Brain microvascular endothelial cell (primary cell): Measurements from ENCODE around the gene SAMD7.

Experiments
- DNase-seq: peaks from one replicate; pipeline ENCODE4 v3.0.0-alpha.2; 2020
- H3K27ac ChIP-seq: fragments of 250-450 bp; sonication (Bioruptor Pico); 2 replicates; pipeline ENCODE4 v1.5.1; 2020; ENCODE audit warnings: mild to moderate bottlenecking, moderate library complexity
- H3K27me3 ChIP-seq: fragments of 250-450 bp; sonication (Bioruptor Pico); replicated peaks from 2 replicates; pipeline ENCODE4 v1.5.1; 2020; ENCODE audit warnings: mild to moderate bottlenecking
- H3K36me3 ChIP-seq: fragments of 250-450 bp; sonication (Bioruptor Pico); replicated peaks from 2 replicates; pipeline ENCODE4 v1.5.1; 2020; ENCODE audit warnings: mild to moderate bottlenecking
- H3K4me3 ChIP-seq: 2 replicates; pipeline ENCODE4 v1.5.1; 2011; ENCODE audit warnings: low read depth, mild to moderate bottlenecking, control low read depth, low read length, moderate library complexity
- in situ Hi-C: cut with HindIII; loops from 2 replicates; pipeline ENCODE4 v1.10.0; 2017; ENCODE audit warnings: low sequenced_read_pairs, low pct_ligation_motif_present
- TF ChIP-seq, protein P1 (sequence below): IDR thresholded peaks from 2 replicates; pipeline ENCODE4 v1.5.1; 2011; ENCODE audit warnings: low read depth, mild to moderate bottlenecking, moderate library complexity, low read length, control low read depth, inconsistent platforms; ENCODE audit errors: missing control alignments

Gene SAMD7

DNA sequence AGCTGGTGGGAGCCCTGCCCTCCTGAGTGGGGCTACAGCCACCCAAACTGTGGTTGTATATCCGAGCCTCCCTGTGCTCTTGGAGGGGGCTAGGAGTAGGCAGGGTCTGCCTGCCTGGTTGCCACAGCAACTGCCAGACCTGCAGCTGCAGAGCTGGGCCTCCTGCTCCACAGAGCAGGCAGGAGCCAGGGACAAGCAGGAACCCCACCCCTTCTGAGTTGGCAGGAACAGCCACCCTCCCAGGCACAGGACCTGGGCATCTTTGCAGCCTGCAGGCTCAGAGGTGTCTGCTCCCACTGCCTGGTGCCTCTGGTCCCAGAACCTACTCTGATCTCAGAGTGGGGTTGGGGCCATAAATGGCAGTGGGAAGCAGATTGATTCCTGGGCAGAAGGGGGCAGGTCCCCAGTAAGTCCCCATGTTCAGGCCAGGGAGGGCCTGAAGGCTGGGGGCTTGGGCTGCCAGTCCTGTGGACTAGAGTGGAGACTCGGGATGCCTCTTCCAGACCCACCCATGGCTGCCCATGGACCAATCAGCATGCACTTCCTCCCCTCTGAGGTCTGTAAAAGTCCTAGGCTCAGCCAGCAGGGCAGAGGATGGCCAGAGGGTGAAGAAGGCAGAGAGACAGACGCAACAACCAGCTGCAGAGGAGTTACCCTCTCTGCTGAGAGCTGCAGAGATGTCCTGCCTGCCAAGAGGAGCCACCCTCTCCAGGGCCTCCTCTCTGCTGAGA lies 31.4 kb upstream of the SAMD7 start:
- in situ Hi-C loops, result no loop called here
- TF ChIP-seq, protein P1, sequence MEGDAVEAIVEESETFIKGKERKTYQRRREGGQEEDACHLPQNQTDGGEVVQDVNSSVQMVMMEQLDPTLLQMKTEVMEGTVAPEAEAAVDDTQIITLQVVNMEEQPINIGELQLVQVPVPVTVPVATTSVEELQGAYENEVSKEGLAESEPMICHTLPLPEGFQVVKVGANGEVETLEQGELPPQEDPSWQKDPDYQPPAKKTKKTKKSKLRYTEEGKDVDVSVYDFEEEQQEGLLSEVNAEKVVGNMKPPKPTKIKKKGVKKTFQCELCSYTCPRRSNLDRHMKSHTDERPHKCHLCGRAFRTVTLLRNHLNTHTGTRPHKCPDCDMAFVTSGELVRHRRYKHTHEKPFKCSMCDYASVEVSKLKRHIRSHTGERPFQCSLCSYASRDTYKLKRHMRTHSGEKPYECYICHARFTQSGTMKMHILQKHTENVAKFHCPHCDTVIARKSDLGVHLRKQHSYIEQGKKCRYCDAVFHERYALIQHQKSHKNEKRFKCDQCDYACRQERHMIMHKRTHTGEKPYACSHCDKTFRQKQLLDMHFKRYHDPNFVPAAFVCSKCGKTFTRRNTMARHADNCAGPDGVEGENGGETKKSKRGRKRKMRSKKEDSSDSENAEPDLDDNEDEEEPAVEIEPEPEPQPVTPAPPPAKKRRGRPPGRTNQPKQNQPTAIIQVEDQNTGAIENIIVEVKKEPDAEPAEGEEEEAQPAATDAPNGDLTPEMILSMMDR, result no peak
- Histone ChIP-seq H3K4me3 (no peak overlapping the region), H3K36me3 (no peaks in the 10 kb centered on the region), H3K27me3 (no peaks in the 10 kb centered on the region), H3K27ac (no peak overlapping the region)
- no peak for DNase-seq

DNA sequence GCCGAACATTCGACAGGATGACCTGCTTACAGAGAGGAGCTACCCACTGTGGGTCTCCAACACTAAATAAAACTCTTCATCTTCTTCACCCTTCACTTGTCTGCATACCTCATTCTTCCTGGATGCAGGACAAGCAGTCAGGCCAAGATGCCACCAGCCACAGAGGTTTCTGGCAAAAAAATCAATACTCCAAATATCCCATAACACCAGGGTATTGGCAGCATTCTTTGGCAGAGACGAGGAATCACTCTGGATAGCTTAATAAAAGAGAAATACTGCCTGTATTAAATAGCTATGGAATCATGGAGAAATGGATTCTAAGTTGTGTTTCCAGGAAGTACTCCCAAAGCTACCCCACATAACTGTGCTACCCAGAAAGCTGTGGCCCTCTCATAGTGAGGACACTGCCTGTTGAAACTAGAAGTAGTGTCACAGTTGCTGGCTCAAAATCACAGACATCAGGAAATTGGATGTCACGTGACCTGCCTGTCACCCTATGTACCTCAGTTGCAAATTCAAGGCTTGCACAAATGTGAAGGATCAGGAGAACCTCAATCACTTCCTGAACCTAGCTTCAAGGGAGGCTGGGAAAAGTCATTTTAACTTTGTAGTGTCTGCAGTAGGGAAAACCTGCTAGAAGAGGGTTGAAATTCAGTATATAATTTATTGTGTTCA lies 30.7 kb upstream of the SAMD7 start:
- no peak for DNase-seq
- no peaks in the 10 kb centered on the region for H3K27me3 ChIP-seq
- H3K4me3 ChIP-seq, result no peak overlapping the region
- H3K36me3 ChIP-seq, result no peaks in the 10 kb centered on the region
- in situ Hi-C loops, result no loop called here
- H3K27ac ChIP-seq, result no peak overlapping the region
- TF ChIP-seq, protein P1, result no peak

DNA sequence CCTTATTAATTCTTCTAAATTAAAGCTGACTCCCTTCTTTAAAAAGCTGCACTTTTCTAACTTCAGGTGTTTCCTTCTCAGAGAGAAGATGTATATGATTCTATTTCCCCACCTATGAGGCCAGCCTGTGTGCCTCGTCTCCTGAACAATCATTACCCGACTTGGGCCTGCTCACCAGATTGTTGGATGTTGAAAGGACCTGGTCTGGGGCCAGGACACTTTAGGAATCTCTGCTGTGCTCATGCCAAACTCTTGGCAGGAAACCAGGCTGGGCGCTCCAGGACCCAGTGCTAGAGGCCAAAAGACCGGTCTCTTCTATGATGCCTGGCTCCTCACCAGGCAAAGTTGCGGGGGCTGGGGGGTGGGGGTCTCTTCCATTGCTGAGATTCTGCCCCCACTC lies 24.7 kb upstream of the SAMD7 start:
- TF ChIP-seq, protein P1, result no peak
- in situ Hi-C loops, result no loop called here
- H3K27ac ChIP-seq, result no peak overlapping the region
- H3K27me3 ChIP-seq, result no peaks in the 10 kb centered on the region
- no peaks in the 10 kb centered on the region for H3K36me3 ChIP-seq
- no peak for DNase-seq
- no peak overlapping the region for H3K4me3 ChIP-seq

DNA sequence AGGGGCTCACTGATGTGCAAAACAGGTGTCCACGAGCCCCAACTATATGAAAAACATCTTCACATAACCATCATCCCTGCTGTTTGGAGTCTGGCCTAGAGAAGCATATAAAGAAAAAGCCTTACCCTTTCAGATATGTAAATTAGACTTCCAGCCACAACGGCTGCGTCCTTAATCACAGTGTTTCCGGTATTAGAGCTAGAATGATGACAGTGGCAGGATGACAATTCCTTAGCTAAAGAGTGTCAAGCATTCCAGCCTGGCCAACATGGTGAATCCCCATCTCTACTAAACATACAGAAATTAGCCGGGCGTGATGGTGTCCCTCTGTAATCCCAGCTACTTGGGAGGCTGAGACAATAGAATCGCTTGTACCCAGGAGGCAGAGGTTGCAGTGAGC lies 19.5 kb upstream of the SAMD7 start:
- H3K27ac ChIP-seq, result no peak overlapping the region
- in situ Hi-C loops, result no loop called here
- TF ChIP-seq, protein P1, result no peak
- H3K36me3 ChIP-seq, result no peaks in the 10 kb centered on the region
- H3K4me3 ChIP-seq, result no peak overlapping the region
- no peak for DNase-seq
- no peaks in the 10 kb centered on the region for H3K27me3 ChIP-seq

DNA sequence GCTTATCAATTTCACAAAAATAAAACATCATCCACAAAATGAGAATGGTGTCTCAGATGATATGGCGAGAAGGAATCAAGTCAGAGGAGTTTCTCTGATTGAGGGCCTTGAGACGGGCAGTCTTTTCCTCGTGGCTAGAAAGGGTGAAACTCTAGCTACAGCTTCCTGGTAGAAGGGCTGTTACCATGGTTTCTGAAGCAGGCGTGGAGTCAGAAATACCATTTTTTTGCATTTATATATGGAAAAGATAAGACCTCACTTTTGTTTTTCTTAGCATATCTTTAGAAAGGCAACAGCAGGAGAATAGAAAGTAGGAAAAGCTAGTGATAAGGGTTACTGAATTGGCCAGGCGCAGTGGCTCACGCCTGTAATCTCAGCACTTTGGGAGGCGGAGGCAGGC lies 17.3 kb upstream of the SAMD7 start:
- Histone ChIP-seq H3K27ac (no peak overlapping the region), H3K36me3 (no peaks in the 10 kb centered on the region), H3K4me3 (no peak overlapping the region), H3K27me3 (no peaks in the 10 kb centered on the region)
- TF ChIP-seq, protein P1, result no peak
- peak; percentile 5 for DNase-seq
- in situ Hi-C loops, result no loop called here

DNA sequence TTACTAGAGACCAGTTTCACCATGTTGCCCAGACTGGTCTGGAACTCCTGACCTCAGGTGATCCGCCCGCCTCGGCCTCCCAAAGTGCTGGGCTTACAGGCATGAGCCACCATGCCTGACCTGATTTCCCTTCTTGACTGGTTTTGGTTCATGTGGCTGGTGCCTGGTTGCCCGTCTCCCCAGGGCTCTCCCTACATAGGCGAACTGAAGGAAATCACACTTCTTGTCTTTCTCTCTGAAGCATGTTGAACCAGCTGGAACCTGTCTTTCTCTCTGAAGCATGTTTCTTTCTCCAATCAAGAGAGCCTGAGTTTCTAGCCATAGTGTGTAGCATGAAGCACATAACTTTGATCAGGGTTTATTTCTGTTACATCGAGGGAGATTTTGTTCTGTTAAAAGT lies 16.3 kb upstream of the SAMD7 start:
- no peaks in the 10 kb centered on the region for H3K36me3 ChIP-seq
- in situ Hi-C loops, result no loop called here

More for the DNA sequence above, 16.3 kb upstream of the SAMD7 start:
- TF ChIP-seq, protein P1, result no peak
- DNase-seq, result no peak
- Histone ChIP-seq H3K27me3 (no peaks in the 10 kb centered on the region), H3K4me3 (no peak overlapping the region), H3K27ac (no peak overlapping the region)
